HG03460 (cell line): ENCODE data around the gene TNFRSF8.

Experiments
- ATAC-seq: cut with Tn5 transposase; IDR thresholded peaks from one replicate; pipeline ENCODE4 v1.9.1; 2021; ENCODE audit not compliant: unreplicated experiment

Gene TNFRSF8

GRCh38 chr1:12140515-12141162 is 77.5 kb downstream of the TNFRSF8 start:
- ATAC-seq: no peak

GRCh38 chr1:12141163-12141850 is 78.2 kb downstream of the TNFRSF8 start:
- ATAC-seq: no peak

GRCh38 chr1:12142141-12142823 is 79.2 kb downstream of the TNFRSF8 start:
- ATAC-seq: no peak

- ATAC-seq: no peak
These were observed 80.0 kb downstream of the TNFRSF8 start for GRCh38 chr1:12142891-12143630.

- ATAC-seq: no peak
These were observed 80.6 kb downstream of the TNFRSF8 start for GRCh38 chr1:12143631-12144155.

GRCh38 chr1:12144236-12144635 is 81.1 kb downstream of the TNFRSF8 start:
- no peak for ATAC-seq

- no peak for ATAC-seq
These were observed 81.9 kb downstream of the TNFRSF8 start for GRCh38 chr1:12144969-12145368.

GRCh38 chr1:12145616-12146342 is 82.7 kb downstream of the TNFRSF8 start:
- no peak for ATAC-seq

GRCh38 chr1:12146343-12147112 is 83.4 kb downstream of the TNFRSF8 start:
- ATAC-seq: no peak

GRCh38 chr1:12147201-12147701 is 84.1 kb downstream of the TNFRSF8 start:
- ATAC-seq: no peak

- ATAC-seq: no peak
These were observed 85.3 kb downstream of the TNFRSF8 start for GRCh38 chr1:12148160-12148957.

GRCh38 chr1:12148958-12149790 is 86.1 kb downstream of the TNFRSF8 start:
- no peak for ATAC-seq

GRCh38 chr1:12149791-12150175 is 86.7 kb downstream of the TNFRSF8 start:
- no peak for ATAC-seq

GRCh38 chr1:12150456-12151200 is 87.5 kb downstream of the TNFRSF8 start:
- no peak for ATAC-seq

- no peak for ATAC-seq
These were observed 88.4 kb downstream of the TNFRSF8 start for GRCh38 chr1:12151465-12151864.

- peak; percentile 55 for ATAC-seq
These were observed 89.2 kb downstream of the TNFRSF8 start for GRCh38 chr1:12152113-12152891.
